Activated CD4-positive, alpha-beta memory T cell treated with anti-CD3 and anti-CD28 coated beads, Interleukin-2, amount 10 ng/mL, durations not matched to agents 7 days and 5 days (primary cell): ENCODE measurements around the gene RTEL1. TPM values are rescaled to one million over a fixed set of nuclear protein-coding genes. Genes with fewer than 3 reads are reported as not detected.

ENCODE experiments used
- CTCF ChIA-PET: fragments of 350-600 bp; sonication (Branson Sonifier 250); formaldehyde crosslinking; loops from one replicate; lab custom pipeline; 2021; ENCODE audit warnings: antibody characterized with exemption, inconsistent platforms; lab: Charles Lee
- POLR2A ChIA-PET: fragments of 350-600 bp; sonication (Branson Sonifier 250); formaldehyde crosslinking; loops from one replicate; lab custom pipeline; 2021; ENCODE audit warnings: antibody characterized with exemption; lab: Charles Lee
- DNase-seq: peaks from one replicate; pipeline ENCODE4 v3.0.0-alpha.2; 2020
- H3K27ac Mint-ChIP-seq: one replicate; pipeline ENCODE4 v1.8.0; 2021; ENCODE audit warnings: mild to moderate bottlenecking, mixed read lengths
- H3K27me3 Mint-ChIP-seq: one replicate; pipeline ENCODE4 v1.8.0; 2021; ENCODE audit warnings: mixed read lengths
- H3K36me3 Mint-ChIP-seq: one replicate; pipeline ENCODE4 v1.8.0; 2021; ENCODE audit warnings: low read depth, mixed read lengths
- H3K4me1 Mint-ChIP-seq: one replicate; pipeline ENCODE4 v1.8.0; 2021; ENCODE audit warnings: mixed read lengths
- H3K4me3 Mint-ChIP-seq: one replicate; pipeline ENCODE4 v1.8.0; 2021; ENCODE audit warnings: mild to moderate bottlenecking, mixed read lengths
- H3K9me3 Mint-ChIP-seq: one replicate; pipeline ENCODE4 v1.8.0; 2021; ENCODE audit warnings: mixed read lengths
- total RNA-seq, 2 experiments: library from RNA; stranded (reverse); gene quantifications; one replicate each; pipeline ENCODE4 v1.2.3, GENCODE V29; 2021

The RTEL1 gene
- total RNA-seq, 2 experiments from 2014 or later, result 29.2 to 30.0 TPM

DNA sequence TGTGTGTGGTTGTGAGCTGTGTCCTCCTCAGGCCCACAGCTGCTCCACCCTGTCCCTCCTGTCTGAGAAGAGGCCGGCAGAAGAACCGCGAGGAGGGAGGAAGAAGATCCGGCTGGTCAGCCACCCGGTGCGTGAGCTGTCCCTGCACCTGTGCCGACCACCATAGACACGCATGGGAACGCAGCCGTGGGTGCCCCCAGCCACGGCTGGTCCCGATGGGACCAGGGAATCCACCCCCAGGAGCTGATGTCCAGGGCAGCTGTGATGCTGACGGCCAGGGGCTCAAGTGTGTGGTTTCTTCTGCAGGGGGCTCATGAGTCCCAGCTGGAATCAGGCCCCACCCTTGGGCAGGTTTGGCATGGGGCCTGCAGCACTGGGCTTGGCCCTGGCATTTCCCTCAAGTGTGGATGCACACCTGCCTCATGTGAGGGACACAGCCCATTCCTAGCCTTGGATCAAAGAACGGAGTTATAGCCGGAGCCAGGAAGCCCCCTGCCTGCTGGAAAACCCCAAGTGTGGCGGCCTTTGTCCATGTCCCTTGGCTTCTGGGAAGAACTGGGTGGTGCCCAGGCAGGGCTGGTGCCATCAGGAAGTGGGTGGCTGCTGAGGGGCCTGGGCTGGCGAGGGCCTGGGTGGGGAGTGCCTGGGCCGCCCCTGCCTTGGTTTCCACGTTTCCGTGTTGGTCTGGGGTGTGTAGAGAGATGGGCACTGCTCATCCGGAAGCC lies 33.8 kb downstream of the RTEL1 start:
- ChIA-PET CTCF (no interaction called here), POLR2A (no interaction called here)
- Mint-ChIP-seq H3K27me3 (no peaks in the 10 kb centered on the region), H3K36me3 (peaks cover 11% of the 10 kb centered on the region), H3K4me3 (no peak overlapping the region), H3K9me3 (no peaks in the 10 kb centered on the region), H3K27ac (no peak overlapping the region), H3K4me1 (peaks cover 3% of the 10 kb centered on the region)
- no peak for DNase-seq

DNA sequence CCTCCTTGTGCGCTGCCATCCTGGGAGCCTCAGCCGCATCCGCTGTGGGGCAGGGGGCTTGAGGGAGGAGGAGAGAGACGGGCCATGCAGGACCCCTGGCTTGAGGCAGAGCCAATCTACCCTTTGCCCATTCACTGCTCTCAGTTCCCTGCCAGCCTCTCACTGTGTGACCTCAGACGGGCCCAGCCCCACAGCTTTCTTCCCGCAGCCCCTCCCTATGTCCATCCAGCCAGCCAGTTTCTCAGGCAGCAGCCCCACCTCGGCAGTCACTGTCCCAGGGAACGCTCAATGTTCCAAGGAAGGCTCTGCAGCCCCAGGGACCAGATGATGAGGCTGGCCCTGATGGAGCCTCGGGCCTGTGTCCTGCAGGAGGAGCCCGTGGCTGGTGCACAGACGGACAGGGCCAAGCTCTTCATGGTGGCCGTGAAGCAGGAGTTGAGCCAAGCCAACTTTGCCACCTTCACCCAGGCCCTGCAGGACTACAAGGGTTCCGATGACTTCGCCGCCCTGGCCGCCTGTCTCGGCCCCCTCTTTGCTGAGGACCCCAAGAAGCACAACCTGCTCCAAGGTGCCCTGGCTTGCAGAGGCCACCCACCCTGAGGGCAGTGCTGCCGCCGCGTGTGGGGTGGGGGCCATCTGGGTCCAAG lies 34.4 kb downstream of the RTEL1 start:
- Mint-ChIP-seq H3K9me3 (no peaks in the 10 kb centered on the region), H3K27ac (peak overlapping the region; percentile 42), H3K4me3 (no peak overlapping the region), H3K36me3 (peaks cover 11% of the 10 kb centered on the region), H3K27me3 (no peaks in the 10 kb centered on the region), H3K4me1 (peaks cover 4% of the 10 kb centered on the region)
- ChIA-PET CTCF (no interaction called here), POLR2A (no interaction called here)
- DNase-seq, result no peak

DNA sequence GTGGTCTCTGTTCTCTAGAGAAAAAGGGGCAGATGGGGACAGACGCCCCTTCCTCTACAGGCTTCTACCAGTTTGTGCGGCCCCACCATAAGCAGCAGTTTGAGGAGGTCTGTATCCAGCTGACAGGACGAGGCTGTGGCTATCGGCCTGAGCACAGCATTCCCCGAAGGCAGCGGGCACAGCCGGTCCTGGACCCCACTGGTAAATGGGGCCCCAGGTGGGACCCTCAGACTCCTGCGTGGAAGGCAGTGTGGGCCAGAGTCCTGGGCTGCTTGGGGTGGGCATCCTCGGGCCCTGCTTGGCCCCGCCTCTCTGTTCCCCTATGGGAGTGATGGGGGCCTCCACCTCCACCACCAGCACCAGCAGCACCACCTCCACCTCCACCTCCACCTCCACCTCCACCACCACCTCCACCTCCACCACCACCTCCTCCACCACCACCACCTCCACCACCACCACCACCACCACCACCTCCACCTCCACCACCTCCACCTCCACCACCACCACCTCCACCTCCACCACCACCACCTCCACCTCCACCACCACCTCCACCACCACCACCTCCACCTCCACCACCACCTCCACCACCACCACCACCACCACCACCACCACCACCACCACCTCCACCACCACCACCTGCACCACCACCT lies 35.1 kb downstream of the RTEL1 start:
- Mint-ChIP-seq H3K4me1 (peaks cover 4% of the 10 kb centered on the region), H3K36me3 (peaks cover 11% of the 10 kb centered on the region), H3K27ac (no peak overlapping the region), H3K4me3 (no peak overlapping the region), H3K9me3 (no peaks in the 10 kb centered on the region), H3K27me3 (no peaks in the 10 kb centered on the region)
- ChIA-PET CTCF (no interaction called here), POLR2A (no interaction called here)
- DNase-seq, result no peak

DNA sequence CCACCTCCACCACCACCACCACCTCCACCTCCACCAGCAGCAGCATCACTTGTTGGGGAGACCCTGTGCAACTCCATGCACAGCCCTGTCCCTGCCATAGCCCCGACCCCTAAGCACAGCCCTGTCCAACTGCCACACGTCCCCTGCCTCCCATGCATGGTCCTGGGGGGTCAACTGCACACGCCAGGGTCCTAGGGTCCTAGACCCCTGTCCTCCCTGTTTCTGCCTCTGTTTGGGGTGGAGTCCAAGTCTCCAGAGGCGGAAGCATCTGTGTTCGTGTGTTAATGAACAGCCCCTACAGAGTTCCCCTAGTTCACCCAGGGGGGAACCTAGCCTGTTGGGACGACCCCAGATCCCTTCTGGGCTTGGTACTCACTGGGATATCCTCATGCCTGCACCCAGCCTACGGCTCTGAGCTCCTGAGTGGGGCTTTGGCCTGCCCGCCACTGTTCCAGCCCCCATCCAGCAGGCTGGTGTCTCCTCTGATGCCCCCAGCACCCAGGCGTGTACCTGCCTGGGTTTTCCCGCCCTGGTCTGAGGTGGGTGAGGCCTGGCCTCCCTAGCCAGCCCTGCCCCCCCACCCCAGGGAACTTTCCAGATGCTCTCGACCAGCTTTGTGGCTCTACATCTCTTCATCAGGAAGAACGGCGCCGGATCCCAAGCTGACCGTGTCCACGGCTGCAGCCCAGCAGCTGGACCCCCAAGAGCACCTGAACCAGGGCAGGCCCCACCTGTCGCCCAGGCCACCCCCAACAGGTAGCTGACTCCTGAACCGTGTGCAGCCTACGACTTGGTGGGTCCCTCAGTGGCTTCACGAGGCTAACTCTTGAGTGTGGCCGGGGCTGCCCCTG lies 35.8 kb downstream of the RTEL1 start:
- H3K4me1 Mint-ChIP-seq, result peaks cover 8% of the 10 kb centered on the region
- DNase-seq, result no peak
- ChIA-PET POLR2A (no interaction called here), CTCF (no interaction called here)
- H3K27me3 Mint-ChIP-seq, result no peaks in the 10 kb centered on the region
- peak overlapping the region; percentile 65 for H3K27ac Mint-ChIP-seq
- H3K4me3 Mint-ChIP-seq, result peak overlapping the region; percentile 44
- H3K9me3 Mint-ChIP-seq, result no peaks in the 10 kb centered on the region
- peaks cover 11% of the 10 kb centered on the region for H3K36me3 Mint-ChIP-seq

DNA sequence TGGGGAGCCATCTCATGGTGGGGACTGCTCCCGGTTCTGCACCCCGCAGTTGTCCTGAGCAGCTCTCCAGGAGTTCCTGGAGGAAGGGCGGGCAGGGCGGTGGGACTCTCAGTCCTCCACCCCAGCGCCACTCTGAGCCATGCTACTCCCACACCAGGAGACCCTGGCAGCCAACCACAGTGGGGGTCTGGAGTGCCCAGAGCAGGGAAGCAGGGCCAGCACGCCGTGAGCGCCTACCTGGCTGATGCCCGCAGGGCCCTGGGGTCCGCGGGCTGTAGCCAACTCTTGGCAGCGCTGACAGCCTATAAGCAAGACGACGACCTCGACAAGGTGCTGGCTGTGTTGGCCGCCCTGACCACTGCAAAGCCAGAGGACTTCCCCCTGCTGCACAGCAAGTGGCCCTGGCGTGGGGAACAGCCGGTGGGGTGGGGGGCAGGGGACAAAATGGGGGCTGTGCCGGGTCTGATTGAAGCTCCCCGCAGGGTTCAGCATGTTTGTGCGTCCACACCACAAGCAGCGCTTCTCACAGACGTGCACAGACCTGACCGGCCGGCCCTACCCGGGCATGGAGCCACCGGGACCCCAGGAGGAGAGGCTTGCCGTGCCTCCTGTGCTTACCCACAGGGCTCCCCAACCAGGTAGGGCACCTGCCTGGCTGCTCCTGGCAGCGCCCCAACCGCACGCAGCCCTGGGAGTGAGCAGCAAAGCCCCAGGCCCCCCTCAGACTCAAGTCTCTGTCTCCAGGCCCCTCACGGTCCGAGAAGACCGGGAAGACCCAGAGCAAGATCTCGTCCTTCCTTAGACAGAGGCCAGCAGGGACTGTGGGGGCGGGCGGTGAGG lies 36.7 kb downstream of the RTEL1 start:
- ChIA-PET CTCF (no interaction called here), POLR2A (no interaction called here)
- DNase-seq, result no peak
- no peaks in the 10 kb centered on the region for H3K27me3 Mint-ChIP-seq
- H3K4me1 Mint-ChIP-seq, result peaks cover 14% of the 10 kb centered on the region
- H3K4me3 Mint-ChIP-seq, result no peak overlapping the region
- H3K36me3 Mint-ChIP-seq, result peaks cover 11% of the 10 kb centered on the region
- no peaks in the 10 kb centered on the region for H3K9me3 Mint-ChIP-seq
- no peak overlapping the region for H3K27ac Mint-ChIP-seq

GRCh38 chr20:63695424-63696305 lies 37.6 kb downstream of the RTEL1 start:
- no peak for DNase-seq
- Mint-ChIP-seq H3K4me1 (peaks cover 19% of the 10 kb centered on the region), H3K4me3 (no peak overlapping the region), H3K27me3 (no peaks in the 10 kb centered on the region), H3K36me3 (peaks cover 11% of the 10 kb centered on the region), H3K27ac (no peak overlapping the region), H3K9me3 (no peaks in the 10 kb centered on the region)
- ChIA-PET CTCF (interaction anchor here (1.4 kb wide), 1 partner anchor 12 kb away, joined by 3 read pairs; the partner anchor contains the start of genes ARFRP1 and ZGPAT), POLR2A (interaction anchor here (1.6 to 3.7 kb wide), 3 partner anchors 13 to 158 kb away, joined by 3 to 13 read pairs (median 9); partner anchors contain the start of genes ARFRP1, LIME1, PTK6 and ZGPAT)

GRCh38 chr20:63696306-63696627 lies 38.2 kb downstream of the RTEL1 start:
- no peak overlapping the region for H3K27ac Mint-ChIP-seq
- DNase-seq, result no peak
- H3K9me3 Mint-ChIP-seq, result no peaks in the 10 kb centered on the region
- peaks cover 11% of the 10 kb centered on the region for H3K36me3 Mint-ChIP-seq
- ChIA-PET CTCF (interaction anchor here (1.4 kb wide), 1 partner anchor 12 kb away, joined by 3 read pairs; the partner anchor contains the start of genes ARFRP1 and ZGPAT), POLR2A (interaction anchor here (1.6 to 3.7 kb wide), 4 partner anchors 12 to 159 kb away, joined by 3 to 13 read pairs (median 6); partner anchors contain the start of genes ARFRP1, LIME1, PTK6 and SLC2A4RG)
- H3K4me1 Mint-ChIP-seq, result peaks cover 23% of the 10 kb centered on the region
- H3K4me3 Mint-ChIP-seq, result no peak overlapping the region
- H3K27me3 Mint-ChIP-seq, result no peaks in the 10 kb centered on the region

- DNase-seq, result no peak
- H3K27ac Mint-ChIP-seq, result no peak within 1 kb of the TSS
- no peak within 1 kb of the TSS for H3K4me3 Mint-ChIP-seq
- peaks cover 27% of the 10 kb centered on the region for H3K4me1 Mint-ChIP-seq
- ChIA-PET CTCF (interaction anchor here (1.4 kb wide), 1 partner anchor 11 kb away, joined by 3 read pairs; the partner anchor contains the start of genes ARFRP1 and ZGPAT), POLR2A (interaction anchor here (0.8 to 3.7 kb wide), 7 partner anchors 11 to 159 kb away, joined by 3 to 13 read pairs (median 5); partner anchors contain the start of genes ARFRP1, LIME1, PTK6 and SLC2A4RG)
- H3K36me3 Mint-ChIP-seq, result peaks cover 11% of the 10 kb centered on the region
- H3K27me3 Mint-ChIP-seq, result no peaks in the 10 kb centered on the region
- H3K9me3 Mint-ChIP-seq, result no peaks in the 10 kb centered on the region
Measured at GRCh38 chr20:63696628-63697356, 38.7 kb downstream of the RTEL1 start, which contains the start of gene TNFRSF6B. Gene TNFRSF6B (plus strand): TSS chr20:63696652. CDS start chr20:63696768, 116 bp downstream.

GRCh38 chr20:63697357-63697867 lies 39.3 kb downstream of the RTEL1 start:
- Mint-ChIP-seq H3K9me3 (no peaks in the 10 kb centered on the region), H3K4me3 (no peak overlapping the region), H3K4me1 (peaks cover 33% of the 10 kb centered on the region), H3K36me3 (peaks cover 8% of the 10 kb centered on the region), H3K27me3 (no peaks in the 10 kb centered on the region), H3K27ac (no peak overlapping the region)
- no peak for DNase-seq
- POLR2A ChIA-PET, result interaction anchor here (0.8 to 3.7 kb wide), 8 partner anchors 11 to 160 kb away, joined by 3 to 13 read pairs (median 4); partner anchors contain the start of genes ARFRP1, LIME1, PTK6 and SLC2A4RG
- CTCF ChIA-PET, result no interaction called here

GRCh38 chr20:63697868-63698545 lies 39.9 kb downstream of the RTEL1 start:
- DNase-seq, result no peak
- H3K9me3 Mint-ChIP-seq, result no peaks in the 10 kb centered on the region
- no peak overlapping the region for H3K27ac Mint-ChIP-seq
- no peaks in the 10 kb centered on the region for H3K27me3 Mint-ChIP-seq
- ChIA-PET POLR2A (interaction anchor here (0.8 to 3.7 kb wide), 10 partner anchors 10 to 175 kb away, joined by 3 to 13 read pairs (median 4); partner anchors contain the start of genes ARFRP1, LIME1, PTK6 and SLC2A4RG), CTCF (interaction anchor here (1.7 kb wide), 1 partner anchor 161 kb away, joined by 5 read pairs; the partner anchor contains the start of gene PTK6)
- H3K4me1 Mint-ChIP-seq, result peaks cover 34% of the 10 kb centered on the region
- peaks cover 6% of the 10 kb centered on the region for H3K36me3 Mint-ChIP-seq
- no peak overlapping the region for H3K4me3 Mint-ChIP-seq
